ENCODE results near the gene PCBP1.

- TF ChIP-seq POLR2AphosphoS5 (IDR thresholded peaks at IDR 0.05; ENCODE audit: low read depth, low read length) (no peak), CTCF (IDR thresholded peaks at IDR 0.05) (no peak), REST (IDR thresholded peaks at IDR 0.05; ENCODE audit: insufficient read depth in 1 of 2, low read depth in 2 of 2, low read length in 1 of 2) (no peak), SIN3A (IDR thresholded peaks at IDR 0.05; ENCODE audit: borderline replicate concordance, insufficient read depth, low read depth, low read length) (no peak)
These were observed 8.7 kb downstream of the PCBP1 start for GRCh38 chr2:70095720-70096670.
